Measurements from ENCODE around the gene EVI5. TPM values are rescaled to one million over a fixed set of nuclear protein-coding genes. Genes with fewer than 3 reads are reported as not detected.
"Not testable (repeated sequence)": the region's sequence is repeated elsewhere in the genome, so short reads cannot be mapped to it uniquely, and the experiment has no call there.

EVI5 gene
- polyA plus RNA-seq, 3 donors = 7.6 to 19.4 (median 14.3) TPM

- H3K4me2 ChIP-seq (replicated peaks; ENCODE audit: extremely low read depth, low read length, poor library complexity, severe bottlenecking) = no peak overlapping the region
- H2AFZ ChIP-seq (ENCODE audit: insufficient read depth, low read depth, low read length, poor library complexity, severe bottlenecking) = no peak overlapping the region
- peaks cover 6 to 9% of the 10 kb centered on the region in 2 donors for H3K9me3 ChIP-seq (replicated peaks in 1 of 2; ENCODE audit: control insufficient read depth in 1 of 2, insufficient read depth in 1 of 2, low read length in 2 of 2)
- no peak for TF ChIP-seq CTCF (IDR thresholded peaks at IDR 0.05)
- Mint-ChIP-seq H3K27me3 (ENCODE audit: low read depth in 3 of 3) (peaks cover 0 to 3% (median 1%) of the 10 kb centered on the region in 3 donors), H3K4me3 (no peak overlapping the region), H3K4me1 (no peaks in the 10 kb centered on the region), H3K9me3 (peaks cover 7 to 16% (median 14%) of the 10 kb centered on the region in 7 donors), H3K27ac (no peak overlapping the region), H3K36me3 (peaks cover 31 to 49% of the 10 kb centered on the region in 2 donors)
- H4K20me1 ChIP-seq (ENCODE audit: insufficient read depth, low read length) = peaks cover 4% of the 10 kb centered on the region
- H3K4me3 ChIP-seq (replicated peaks in 1 of 3; ENCODE audit: low read depth in 2 of 3, low read length in 3 of 3) = no peak overlapping the region
- H3K4me1 ChIP-seq (ENCODE audit: control insufficient read depth in 1 of 2, insufficient read depth in 2 of 2, low read length in 2 of 2) = no peaks in the 10 kb centered on the region
- H3K9ac ChIP-seq (ENCODE audit: insufficient read depth, low read length, poor library complexity, severe bottlenecking) = no peak overlapping the region
- no peak for DNase-seq
- H3K36me3 ChIP-seq (replicated peaks in 1 of 2; ENCODE audit: control insufficient read depth in 1 of 2, insufficient read depth in 2 of 2, low read length in 2 of 2) = peaks cover 17 to 29% of the 10 kb centered on the region in 2 donors
- H3K27me3 ChIP-seq (ENCODE audit: control insufficient read depth in 2 of 2, insufficient read depth in 2 of 2, low read length in 2 of 2) = no peaks in the 10 kb centered on the region
- no peaks in the 10 kb centered on the region for H3K79me2 ChIP-seq (ENCODE audit: insufficient read depth, low read length)
- intact Hi-C loops (cut with micrococcal nuclease) = no loop called here
- no peak overlapping the region for H3K27ac ChIP-seq (ENCODE audit: low read depth in 1 of 2, low read length in 2 of 2)
These were observed 146.4 kb downstream of the EVI5 start for GRCh38 chr1:92638498-92638897.

DNA sequence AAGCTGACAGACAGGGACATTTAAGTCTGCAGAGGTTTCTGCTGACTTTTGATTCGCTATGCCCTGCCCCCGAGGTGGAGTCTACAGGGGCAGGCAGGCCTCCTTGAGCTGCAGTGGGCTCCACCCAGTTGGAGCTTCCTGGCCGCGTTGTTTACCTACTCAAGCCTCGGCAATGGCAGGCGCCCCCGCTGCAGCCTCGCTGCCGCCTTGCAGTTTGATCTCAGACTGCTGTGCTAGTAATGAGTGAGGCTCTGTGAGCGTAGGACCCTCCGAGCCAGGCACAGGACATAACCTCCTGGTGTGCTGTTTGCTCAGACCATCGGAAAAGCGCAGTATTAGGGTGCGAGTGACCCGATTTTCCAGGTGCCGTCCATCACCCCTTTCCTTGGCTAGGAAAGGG is 149.7 kb downstream of the EVI5 start:
- intact Hi-C loops (cut with micrococcal nuclease); H3K27me3 Mint-ChIP-seq (ENCODE audit: low read depth in 3 of 3); H3K4me3 ChIP-seq (replicated peaks in 1 of 3; ENCODE audit: low read depth in 2 of 3, low read length in 3 of 3); H3K27me3 ChIP-seq (ENCODE audit: control insufficient read depth in 2 of 2, insufficient read depth in 2 of 2, low read length in 2 of 2); H3K4me1 Mint-ChIP-seq; H3K27ac ChIP-seq (ENCODE audit: low read depth in 1 of 2, low read length in 2 of 2); H3K9ac ChIP-seq (ENCODE audit: insufficient read depth, low read length, poor library complexity, severe bottlenecking); H3K9me3 ChIP-seq (replicated peaks in 1 of 2; ENCODE audit: control insufficient read depth in 1 of 2, insufficient read depth in 1 of 2, low read length in 2 of 2); H3K27ac Mint-ChIP-seq; H3K4me3 Mint-ChIP-seq; H4K20me1 ChIP-seq (ENCODE audit: insufficient read depth, low read length); H3K79me2 ChIP-seq (ENCODE audit: insufficient read depth, low read length); DNase-seq; H3K4me1 ChIP-seq (ENCODE audit: control insufficient read depth in 1 of 2, insufficient read depth in 2 of 2, low read length in 2 of 2); H3K4me2 ChIP-seq (replicated peaks; ENCODE audit: extremely low read depth, low read length, poor library complexity, severe bottlenecking); H2AFZ ChIP-seq (ENCODE audit: insufficient read depth, low read depth, low read length, poor library complexity, severe bottlenecking): not testable (repeated sequence)
- Mint-ChIP-seq H3K36me3 (peaks cover 31 to 33% of the 10 kb centered on the region in 2 donors), H3K9me3 (peaks cover 12 to 24% (median 20%) of the 10 kb centered on the region in 7 donors)
- 97% methylated on average over 11 of the region's 16 CpGs for WGBS (ENCODE audit: insufficient coverage)
- peaks cover 15 to 20% of the 10 kb centered on the region in 2 donors for H3K36me3 ChIP-seq (replicated peaks in 1 of 2; ENCODE audit: control insufficient read depth in 1 of 2, insufficient read depth in 2 of 2, low read length in 2 of 2)
